GM21447 (cell line): ENCODE measurements around the gene RBM4B.

Experiments
- ATAC-seq: cut with Tn5 transposase; IDR thresholded peaks from one replicate; pipeline ENCODE4 v1.9.1; 2021; ENCODE audit not compliant: unreplicated experiment

RBM4B gene

GRCh38 chr11:66687831-66688281 lies 10.2 kb upstream of the RBM4B start:
- ATAC-seq, result no peak

GRCh38 chr11:66686801-66687750 lies 9.4 kb upstream of the RBM4B start:
- no peak for ATAC-seq

GRCh38 chr11:66686100-66686785 lies 8.6 kb upstream of the RBM4B start:
- no peak for ATAC-seq

- ATAC-seq, result no peak
Observed at GRCh38 chr11:66685276-66686099, 7.8 kb upstream of the RBM4B start.

GRCh38 chr11:66684635-66685034 lies 6.9 kb upstream of the RBM4B start:
- ATAC-seq, result no peak

- no peak for ATAC-seq
Observed at GRCh38 chr11:66683877-66684276, 6.2 kb upstream of the RBM4B start.

- no peak for ATAC-seq
Observed at GRCh38 chr11:66680966-66681645, 3.4 kb upstream of the RBM4B start.

- no peak for ATAC-seq
Observed at GRCh38 chr11:66676931-66677598, 622 bp downstream of the RBM4B start.

GRCh38 chr11:66676282-66676919 lies 1.3 kb downstream of the RBM4B start:
- no peak for ATAC-seq

GRCh38 chr11:66674964-66675602 lies 2.6 kb downstream of the RBM4B start:
- no peak for ATAC-seq

GRCh38 chr11:66670816-66671215 lies 6.9 kb downstream of the RBM4B start:
- ATAC-seq, result no peak

GRCh38 chr11:66665369-66665768 lies 12.3 kb downstream of the RBM4B start:
- no peak for ATAC-seq

GRCh38 chr11:66663741-66664296 lies 13.9 kb downstream of the RBM4B start:
- ATAC-seq, result no peak

GRCh38 chr11:66659763-66660162 lies 17.9 kb downstream of the RBM4B start:
- no peak for ATAC-seq

GRCh38 chr11:66653123-66653522 lies 24.6 kb downstream of the RBM4B start:
- no peak for ATAC-seq

- ATAC-seq, result no peak
Observed at GRCh38 chr11:66652651-66653050, 25.0 kb downstream of the RBM4B start.

GRCh38 chr11:66651016-66651415 lies 26.7 kb downstream of the RBM4B start:
- no peak for ATAC-seq

GRCh38 chr11:66649903-66650302 lies 27.8 kb downstream of the RBM4B start:
- ATAC-seq, result no peak

GRCh38 chr11:66646828-66647227 lies 30.9 kb downstream of the RBM4B start:
- no peak for ATAC-seq
